Activated CD8-positive, alpha-beta T cell treated with anti-CD3 and anti-CD28 coated beads for 36 hours (primary cell): ENCODE measurements around the gene RAPH1. TPM values are rescaled to one million over a fixed set of nuclear protein-coding genes. Genes with fewer than 3 reads are reported as not detected.
"Not testable (repeated sequence)": the region's sequence is repeated elsewhere in the genome, so short reads cannot be mapped to it uniquely, and the experiment has no call there.

ENCODE experiments used
- ATAC-seq: fragments of 200-7000 bp; cut with Tn5 transposase; one replicate; pipeline ENCODE4 v1.10.0; 2021; ENCODE audit warnings: mild to moderate bottlenecking, moderate library complexity
- CTCF ChIA-PET: fragments of 350-600 bp; sonication (Branson Sonifier 250); formaldehyde crosslinking; loops from one replicate; lab custom pipeline; 2021; ENCODE audit warnings: antibody characterized with exemption; lab: Charles Lee
- POLR2A ChIA-PET: fragments of 350-600 bp; sonication (Branson Sonifier 250); formaldehyde crosslinking; loops from one replicate; lab custom pipeline; 2021; ENCODE audit warnings: antibody characterized with exemption; lab: Charles Lee
- DNase-seq: peaks from one replicate; pipeline ENCODE4 v3.0.0-alpha.2; 2020
- H3K27ac Mint-ChIP-seq: one replicate; pipeline ENCODE4 v1.8.0; 2021; ENCODE audit warnings: mild to moderate bottlenecking, mixed read lengths
- H3K27me3 Mint-ChIP-seq: one replicate; pipeline ENCODE4 v1.8.0; 2021; ENCODE audit warnings: mixed read lengths
- H3K36me3 Mint-ChIP-seq: one replicate; pipeline ENCODE4 v1.8.0; 2021; ENCODE audit warnings: low read depth, mixed read lengths
- H3K4me1 Mint-ChIP-seq: one replicate; pipeline ENCODE4 v1.8.0; 2021; ENCODE audit warnings: low read depth, mixed read lengths
- H3K4me3 Mint-ChIP-seq: one replicate; pipeline ENCODE4 v1.8.0; 2021; ENCODE audit warnings: mild to moderate bottlenecking, moderate library complexity, mixed read lengths
- H3K9me3 Mint-ChIP-seq: one replicate; pipeline ENCODE4 v1.8.0; 2021; ENCODE audit warnings: mixed read lengths
- intact Hi-C: fragments of 100-400 bp; cut with micrococcal nuclease; formaldehyde crosslinking; loops from one replicate; pipeline ENCODE4 v1.10.0; 2022
- total RNA-seq, 2 experiments: library from RNA; stranded (reverse); gene quantifications; one replicate each; pipeline ENCODE4 v1.2.3, GENCODE V29; 2021
- TF ChIP-seq, protein P1 (sequence below): fragments of 200-600 bp; IDR thresholded peaks from one replicate; pipeline ENCODE4 v1.8.0; 2022; ENCODE audit warnings: antibody characterized with exemption, mild to moderate bottlenecking

RAPH1 gene
- total RNA-seq, 2 experiments from 2014 or later, result 1.5 to 1.9 TPM

DNA sequence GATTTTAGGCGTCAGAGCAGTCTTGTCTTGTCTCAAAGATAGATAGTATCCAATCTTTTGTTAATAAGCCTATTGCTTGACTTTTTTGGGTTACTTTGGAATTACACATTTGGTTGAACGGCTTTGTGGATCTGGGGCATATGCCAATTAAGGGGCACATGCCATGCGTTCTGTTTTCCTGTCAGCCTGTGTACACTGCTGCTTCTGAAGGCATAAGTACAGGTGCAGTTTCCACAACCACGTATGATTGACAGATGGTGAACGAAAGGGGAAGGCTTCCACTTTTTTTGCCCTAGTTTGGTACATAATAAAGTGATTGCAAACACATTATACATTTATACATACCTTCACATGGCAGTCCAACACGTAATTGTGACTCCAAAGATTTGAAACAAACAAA is 102.3 kb downstream of the RAPH1 start:
- no peaks in the 10 kb centered on the region for H3K4me1 Mint-ChIP-seq
- H3K9me3 Mint-ChIP-seq, result no peaks in the 10 kb centered on the region
- ChIA-PET POLR2A (interaction anchor here (0.6 kb wide), 1 partner anchor 89 kb away, joined by 5 read pairs; no protein-coding TSS in a partner anchor), CTCF (no interaction called here)
- intact Hi-C loops, result no loop called here
- H3K36me3 Mint-ChIP-seq, result peaks cover 6% of the 10 kb centered on the region
- H3K27ac Mint-ChIP-seq, result no peak overlapping the region
- H3K27me3 Mint-ChIP-seq, result no peaks in the 10 kb centered on the region
- ATAC-seq (no peak), DNase-seq (no peak)
- TF ChIP-seq, protein P1, sequence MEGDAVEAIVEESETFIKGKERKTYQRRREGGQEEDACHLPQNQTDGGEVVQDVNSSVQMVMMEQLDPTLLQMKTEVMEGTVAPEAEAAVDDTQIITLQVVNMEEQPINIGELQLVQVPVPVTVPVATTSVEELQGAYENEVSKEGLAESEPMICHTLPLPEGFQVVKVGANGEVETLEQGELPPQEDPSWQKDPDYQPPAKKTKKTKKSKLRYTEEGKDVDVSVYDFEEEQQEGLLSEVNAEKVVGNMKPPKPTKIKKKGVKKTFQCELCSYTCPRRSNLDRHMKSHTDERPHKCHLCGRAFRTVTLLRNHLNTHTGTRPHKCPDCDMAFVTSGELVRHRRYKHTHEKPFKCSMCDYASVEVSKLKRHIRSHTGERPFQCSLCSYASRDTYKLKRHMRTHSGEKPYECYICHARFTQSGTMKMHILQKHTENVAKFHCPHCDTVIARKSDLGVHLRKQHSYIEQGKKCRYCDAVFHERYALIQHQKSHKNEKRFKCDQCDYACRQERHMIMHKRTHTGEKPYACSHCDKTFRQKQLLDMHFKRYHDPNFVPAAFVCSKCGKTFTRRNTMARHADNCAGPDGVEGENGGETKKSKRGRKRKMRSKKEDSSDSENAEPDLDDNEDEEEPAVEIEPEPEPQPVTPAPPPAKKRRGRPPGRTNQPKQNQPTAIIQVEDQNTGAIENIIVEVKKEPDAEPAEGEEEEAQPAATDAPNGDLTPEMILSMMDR, result no peak
- H3K4me3 Mint-ChIP-seq, result no peak overlapping the region

- no peak overlapping the region for H3K4me3 Mint-ChIP-seq
- peaks cover 11% of the 10 kb centered on the region for H3K36me3 Mint-ChIP-seq
- no peak for ATAC-seq
- H3K4me1 Mint-ChIP-seq, result no peaks in the 10 kb centered on the region
- intact Hi-C loops, result no loop called here
- CTCF ChIA-PET, result no interaction called here
- no peak for DNase-seq
- no peaks in the 10 kb centered on the region for H3K9me3 Mint-ChIP-seq
- TF ChIP-seq, protein P1, result no peak
- H3K27ac Mint-ChIP-seq, result no peak overlapping the region
- H3K27me3 Mint-ChIP-seq, result no peaks in the 10 kb centered on the region
- POLR2A ChIA-PET, result no interaction called here
Measured at GRCh38 chr2:203431391-203432185, 103.5 kb downstream of the RAPH1 start.

- H3K9me3 Mint-ChIP-seq, result not testable (repeated sequence)
Measured at GRCh38 chr2:203429643-203430042, 105.5 kb downstream of the RAPH1 start.

DNA sequence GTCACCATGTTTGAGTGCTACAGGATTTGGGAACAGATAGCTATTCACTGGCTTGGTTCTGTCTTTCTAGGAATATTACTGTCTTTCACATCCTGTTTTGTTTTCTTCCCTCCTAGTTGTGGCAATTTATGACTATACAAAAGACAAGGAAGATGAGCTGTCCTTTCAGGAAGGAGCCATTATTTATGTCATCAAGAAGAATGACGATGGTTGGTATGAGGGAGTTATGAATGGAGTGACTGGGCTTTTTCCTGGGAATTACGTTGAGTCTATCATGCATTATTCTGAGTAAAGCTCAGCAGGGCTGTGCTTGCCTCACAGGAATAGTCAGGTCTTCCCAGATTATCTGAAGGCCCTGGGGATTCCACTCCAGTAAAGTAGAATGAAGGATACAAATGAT is 108.0 kb downstream of the RAPH1 start:
- ChIA-PET CTCF (interaction anchor here (1.1 kb wide), 1 partner anchor 27 kb away, joined by 3 read pairs; no protein-coding TSS in a partner anchor), POLR2A (no interaction called here)
- intact Hi-C loops, result no loop called here
- DNase-seq (no peak), ATAC-seq (no peak)
- H3K4me3 Mint-ChIP-seq, result no peak overlapping the region
- H3K27ac Mint-ChIP-seq, result no peak overlapping the region
- no peaks in the 10 kb centered on the region for H3K27me3 Mint-ChIP-seq
- peaks cover 14% of the 10 kb centered on the region for H3K36me3 Mint-ChIP-seq
- H3K9me3 Mint-ChIP-seq, result no peaks in the 10 kb centered on the region
- no peaks in the 10 kb centered on the region for H3K4me1 Mint-ChIP-seq
- TF ChIP-seq, protein P1, result no peak

More at GRCh38 chr2:203429643-203430042, 105.5 kb downstream of the RAPH1 start:
- DNase-seq, H3K4me3 Mint-ChIP-seq, H3K27me3 Mint-ChIP-seq, H3K4me1 Mint-ChIP-seq, CTCF ChIA-PET, intact Hi-C loops, ATAC-seq, H3K27ac Mint-ChIP-seq: not testable (repeated sequence)
- H3K36me3 Mint-ChIP-seq, result peaks cover 12% of the 10 kb centered on the region
- POLR2A ChIA-PET, result interaction anchor here (0.6 kb wide), 1 partner anchor 62 kb away, joined by 3 read pairs; no protein-coding TSS in a partner anchor

- TF ChIP-seq, protein P1, result no peak
- POLR2A ChIA-PET, result no interaction called here
Measured at GRCh38 chr2:203418271-203418670, 116.8 kb downstream of the RAPH1 start.

More at GRCh38 chr2:203418271-203418670, 116.8 kb downstream of the RAPH1 start:
- no peak overlapping the region for H3K4me3 Mint-ChIP-seq
- no peaks in the 10 kb centered on the region for H3K4me1 Mint-ChIP-seq
- intact Hi-C loops, result no loop called here
- H3K9me3 Mint-ChIP-seq, result peaks cover 3% of the 10 kb centered on the region
- peaks cover 41% of the 10 kb centered on the region for H3K36me3 Mint-ChIP-seq
- DNase-seq (no peak), ATAC-seq (no peak)
- no peaks in the 10 kb centered on the region for H3K27me3 Mint-ChIP-seq
- CTCF ChIA-PET, result interaction anchor here (1.0 to 2.1 kb wide), 3 partner anchors 36 to 397 kb away, joined by 3 to 4 read pairs (median 3); no protein-coding TSS in a partner anchor
- H3K27ac Mint-ChIP-seq, result no peak overlapping the region
